Measurements from ENCODE around the gene APOL5.
"Not testable (repeated sequence)": the region's sequence is repeated elsewhere in the genome, so short reads cannot be mapped to it uniquely, and the experiment has no call there.

The APOL5 gene

GRCh38 chr22:35677460-35678187 lies 40.0 kb upstream of the APOL5 start:
- H3K9me3 ChIP-seq (ENCODE audit: insufficient read depth, low read length), result peaks cover 16% of the 10 kb centered on the region; the same call in 1 of the 2 replicates
- H3K4me3 ChIP-seq (ENCODE audit: insufficient read depth, low read length, poor library complexity, severe bottlenecking), result peak overlapping the region; percentile 6
- no peaks in the 10 kb centered on the region for H3K79me2 ChIP-seq (ENCODE audit: insufficient read depth, low read length)
- peak overlapping the region; percentile 21 for H2AFZ ChIP-seq (ENCODE audit: low read depth, low read length, severe bottlenecking)
- H3K27me3 ChIP-seq (ENCODE audit: low read length), result no peaks in the 10 kb centered on the region
- H3K4me2 ChIP-seq (ENCODE audit: low read depth, low read length, poor library complexity, severe bottlenecking), result peak overlapping the region; percentile 40
- peak overlapping the region; percentile 7; the same call in 1 of the 2 replicates for H3K9ac ChIP-seq (ENCODE audit: low read length)
- no peaks in the 10 kb centered on the region for H3K9me2 ChIP-seq (replicated peaks; ENCODE audit: insufficient read depth, low read length)
- no peaks in the 10 kb centered on the region for H3K36me3 ChIP-seq (ENCODE audit: low read length)
- H3F3A ChIP-seq (ENCODE audit: insufficient read depth), result peaks cover 3% of the 10 kb centered on the region; the same call in 1 of the 2 replicates
- H4K20me1 ChIP-seq (ENCODE audit: low read depth, low read length), result no peaks in the 10 kb centered on the region
- H3K27ac ChIP-seq (ENCODE audit: low read depth, low read length), result peak overlapping the region; percentile 69
- TF ChIP-seq CTCF (IDR thresholded peaks at IDR 0.05; ENCODE audit: insufficient read depth, low read length, poor library complexity, severe bottlenecking) (no peak), EZH2phosphoT487 (conservative IDR thresholded peaks at IDR 0.05; ENCODE audit: low read length) (no peak)

GRCh38 chr22:35678836-35679235 lies 38.8 kb upstream of the APOL5 start:
- no peaks in the 10 kb centered on the region for H4K20me1 ChIP-seq (ENCODE audit: low read depth, low read length)
- H3K9me3 ChIP-seq (ENCODE audit: insufficient read depth, low read length), result peaks cover 13% of the 10 kb centered on the region; the same call in 1 of the 2 replicates
- no peak overlapping the region for H3K4me2 ChIP-seq (ENCODE audit: low read depth, low read length, poor library complexity, severe bottlenecking)
- H3F3A ChIP-seq (ENCODE audit: insufficient read depth), result peaks cover 3% of the 10 kb centered on the region; the same call in 1 of the 2 replicates
- H3K9me2 ChIP-seq (replicated peaks; ENCODE audit: insufficient read depth, low read length), result no peaks in the 10 kb centered on the region
- no peak overlapping the region for H3K9ac ChIP-seq (ENCODE audit: low read length)
- H3K27ac ChIP-seq (ENCODE audit: low read depth, low read length), result no peak overlapping the region
- no peaks in the 10 kb centered on the region for H3K79me2 ChIP-seq (ENCODE audit: insufficient read depth, low read length)
- H3K27me3 ChIP-seq (ENCODE audit: low read length), result no peaks in the 10 kb centered on the region
- H3K4me3 ChIP-seq (ENCODE audit: insufficient read depth, low read length, poor library complexity, severe bottlenecking), result no peak overlapping the region
- H2AFZ ChIP-seq (ENCODE audit: low read depth, low read length, severe bottlenecking), result no peak overlapping the region
- H3K36me3 ChIP-seq (ENCODE audit: low read length), result no peaks in the 10 kb centered on the region
- TF ChIP-seq EZH2phosphoT487 (conservative IDR thresholded peaks at IDR 0.05; ENCODE audit: low read length) (no peak), CTCF (IDR thresholded peaks at IDR 0.05; ENCODE audit: insufficient read depth, low read length, poor library complexity, severe bottlenecking) (no peak)

GRCh38 chr22:35679492-35679891 lies 38.2 kb upstream of the APOL5 start:
- not testable (repeated sequence) for H3K9me2 ChIP-seq (replicated peaks; ENCODE audit: insufficient read depth, low read length); H3K9ac ChIP-seq (ENCODE audit: low read length); H3K27ac ChIP-seq (ENCODE audit: low read depth, low read length); H3K4me3 ChIP-seq (ENCODE audit: insufficient read depth, low read length, poor library complexity, severe bottlenecking); H3K27me3 ChIP-seq (ENCODE audit: low read length); H2AFZ ChIP-seq (ENCODE audit: low read depth, low read length, severe bottlenecking); H3F3A ChIP-seq (ENCODE audit: insufficient read depth); H3K4me2 ChIP-seq (ENCODE audit: low read depth, low read length, poor library complexity, severe bottlenecking); H3K79me2 ChIP-seq (ENCODE audit: insufficient read depth, low read length); H4K20me1 ChIP-seq (ENCODE audit: low read depth, low read length); H3K36me3 ChIP-seq (ENCODE audit: low read length)
- H3K9me3 ChIP-seq (ENCODE audit: insufficient read depth, low read length), result peaks cover 13% of the 10 kb centered on the region; the same call in 1 of the 2 replicates

- Histone ChIP-seq H3K4me2 (ENCODE audit: low read depth, low read length, poor library complexity, severe bottlenecking) (no peak overlapping the region), H3F3A (ENCODE audit: insufficient read depth) (peaks cover 18% of the 10 kb centered on the region), H3K4me3 (ENCODE audit: insufficient read depth, low read length, poor library complexity, severe bottlenecking) (no peak overlapping the region), H3K9ac (ENCODE audit: low read length) (no peak overlapping the region), H3K36me3 (ENCODE audit: low read length) (no peaks in the 10 kb centered on the region), H3K27ac (ENCODE audit: low read depth, low read length) (no peak overlapping the region), H3K9me3 (ENCODE audit: insufficient read depth, low read length) (peaks cover 7% of the 10 kb centered on the region; the same call in 1 of the 2 replicates), H3K79me2 (ENCODE audit: insufficient read depth, low read length) (no peaks in the 10 kb centered on the region), H2AFZ (ENCODE audit: low read depth, low read length, severe bottlenecking) (no peak overlapping the region), H3K9me2 (replicated peaks; ENCODE audit: insufficient read depth, low read length) (no peaks in the 10 kb centered on the region), H3K27me3 (ENCODE audit: low read length) (no peaks in the 10 kb centered on the region), H4K20me1 (ENCODE audit: low read depth, low read length) (no peaks in the 10 kb centered on the region)
- no peak for TF ChIP-seq CTCF (IDR thresholded peaks at IDR 0.05; ENCODE audit: insufficient read depth, low read length, poor library complexity, severe bottlenecking)
- TF ChIP-seq EZH2phosphoT487 (conservative IDR thresholded peaks at IDR 0.05; ENCODE audit: low read length), result no peak
These were observed 36.1 kb upstream of the APOL5 start for GRCh38 chr22:35681454-35682052.

All from SU-DHL-6 (cell line).